PFSK-1 (cell line): Measurements from ENCODE around the gene FOXJ3.

Experiments used
- POLR2AphosphoS5 ChIP-seq: IDR thresholded peaks from 2 replicates; pipeline ENCODE4 v1.6.1; 2012; ENCODE audit warnings: low read depth, mild to moderate bottlenecking, control low read depth, low read length, moderate library complexity
- REST ChIP-seq, 2 experiments: IDR thresholded peaks; 2 replicates each; pipeline versions ENCODE4 v1.6.1 to v1.8.0; 2011 to 2012; ENCODE audit warnings: low read depth in 2 of 2, low read length in 2 of 2, control low read depth in 1 of 2, inconsistent platforms in 1 of 2, mild to moderate bottlenecking in 1 of 2, moderate library complexity in 1 of 2; ENCODE audit not compliant: insufficient read depth in 1 of 2

- TF ChIP-seq REST (IDR thresholded peaks at IDR 0.05; ENCODE audit: insufficient read depth in 1 of 2, low read depth in 2 of 2, low read length in 2 of 2): no peak
- no peak for TF ChIP-seq POLR2AphosphoS5
Observed at GRCh38 chr1:42127767-42128166, 207.3 kb downstream of the FOXJ3 start.
